Fibroblast of gingiva (primary cell): Measurements from ENCODE around the gene PKHD1.
"Not testable (repeated sequence)": the region's sequence is repeated elsewhere in the genome, so short reads cannot be mapped to it uniquely, and the experiment has no call there.

Source experiments
- DNase-seq: peaks from one replicate; pipeline ENCODE4 v3.0.0-alpha.2; 2011; ENCODE audit warnings: low read depth

Gene PKHD1

DNA sequence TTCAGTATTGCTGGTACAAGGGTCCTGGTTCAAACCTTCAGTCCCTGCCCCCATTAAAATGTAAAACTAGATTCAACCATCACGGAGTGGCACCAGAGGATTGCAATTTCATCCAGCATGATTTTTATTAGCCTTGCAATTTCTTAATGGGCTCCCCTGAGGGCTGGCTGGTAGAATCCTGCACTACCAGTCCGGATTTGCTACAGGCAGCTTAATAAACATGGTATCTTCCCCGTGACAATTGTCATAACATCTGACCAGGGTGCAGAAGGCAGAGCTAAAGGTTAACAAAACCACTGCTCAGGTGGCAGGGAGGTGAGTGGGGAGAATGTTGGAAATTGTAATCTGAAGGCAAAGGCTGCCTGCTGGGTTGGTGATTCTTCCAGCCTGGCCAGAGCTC, 94.5 kb downstream of the PKHD1 start:
- DNase-seq = no peak

DNA sequence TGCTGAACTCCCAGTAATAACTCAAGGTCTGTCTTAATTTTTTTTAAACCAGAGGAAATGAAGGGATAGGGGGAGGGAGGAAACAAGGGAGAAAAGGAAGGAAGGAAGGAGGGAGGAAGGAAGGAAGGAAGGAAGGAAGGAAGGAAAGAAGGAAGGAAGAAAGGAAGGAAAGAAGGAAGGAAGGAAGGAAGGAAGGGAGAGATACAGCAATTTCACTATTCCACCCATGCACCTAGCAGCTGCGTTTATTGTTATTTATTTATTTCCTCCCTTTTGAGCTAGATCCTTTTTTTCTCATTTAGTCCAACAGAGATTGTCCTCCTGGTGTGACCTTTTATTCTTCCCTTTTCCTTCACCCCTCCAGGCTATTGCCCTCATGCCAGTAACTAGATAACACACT, 97.6 kb downstream of the PKHD1 start:
- no peak for DNase-seq

DNA sequence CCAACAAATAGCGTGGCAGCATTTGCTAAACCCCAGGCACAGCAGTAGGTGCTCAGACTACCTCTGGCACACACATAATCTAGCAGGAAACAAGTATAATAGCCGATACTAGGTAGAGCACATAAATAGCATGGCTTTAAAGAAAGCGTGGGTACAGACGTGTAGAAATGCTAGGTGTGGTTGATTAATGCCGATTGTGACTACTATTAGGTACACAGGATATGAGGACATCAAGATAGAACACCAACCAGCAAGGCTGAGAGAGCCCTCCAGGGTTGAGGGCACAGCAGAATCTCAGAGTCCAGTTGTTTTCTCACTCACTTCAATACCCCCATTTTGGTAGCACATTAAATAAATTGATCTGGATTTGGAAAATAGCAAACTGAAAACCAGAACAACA, 100.5 kb downstream of the PKHD1 start:
- DNase-seq = no peak

DNA sequence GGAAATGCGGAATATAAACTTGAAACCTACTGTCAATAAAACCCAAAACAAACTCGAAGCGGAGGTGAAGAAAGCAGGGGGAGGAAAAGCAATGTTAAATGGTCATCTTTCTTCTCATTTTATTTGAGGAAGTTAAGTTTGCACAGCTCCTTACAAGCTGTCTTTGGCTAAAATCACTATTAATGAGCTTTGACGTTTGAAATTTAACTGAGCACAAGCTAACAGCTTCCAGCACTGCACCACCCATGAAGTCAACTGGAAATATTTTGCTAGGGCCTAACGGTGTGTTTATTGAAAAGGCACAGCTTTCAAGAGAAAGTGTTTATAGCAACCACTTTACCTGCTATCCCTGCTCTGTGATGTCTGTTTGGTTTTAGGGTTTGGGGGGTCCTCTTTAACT, 103.8 kb downstream of the PKHD1 start:
- no peak for DNase-seq

DNA sequence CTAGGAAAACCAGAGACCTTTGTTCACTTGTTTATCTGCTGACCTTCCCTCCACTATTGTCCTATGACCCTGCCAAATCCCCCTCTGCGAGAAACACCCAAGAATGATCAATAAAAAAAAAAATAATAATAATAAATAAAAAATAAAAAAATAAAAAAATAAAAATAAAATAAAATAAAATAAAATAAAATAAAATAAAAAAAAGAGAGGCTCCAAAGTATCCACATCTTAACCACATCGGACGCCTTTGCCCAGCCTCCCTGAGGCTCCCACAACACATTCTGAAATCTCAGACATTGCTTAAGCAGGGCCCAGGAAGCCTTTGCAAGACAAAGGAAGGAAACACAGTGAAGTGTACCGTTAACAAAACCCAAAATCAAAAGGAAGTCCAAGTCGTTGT, 104.7 kb downstream of the PKHD1 start:
- DNase-seq = not testable (repeated sequence)

DNA sequence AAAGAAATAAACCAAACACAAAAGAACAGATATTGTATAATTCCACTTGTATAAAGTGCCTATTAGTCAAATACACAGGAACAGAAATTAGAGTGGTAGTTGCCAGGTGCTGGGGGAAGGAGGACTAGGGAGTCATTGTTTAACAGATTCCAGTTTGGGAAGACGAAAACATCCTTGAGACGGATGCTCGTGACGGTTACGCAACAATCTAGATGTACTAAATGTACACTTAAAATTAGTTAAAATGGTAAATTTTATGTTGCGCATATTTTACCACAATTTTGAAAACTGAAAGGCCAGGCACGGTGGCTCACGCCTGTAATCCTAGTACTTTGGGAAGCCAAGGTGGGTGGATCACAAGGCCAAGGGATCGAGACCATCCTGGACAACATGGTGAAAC, 111.0 kb downstream of the PKHD1 start:
- DNase-seq = no peak

DNA sequence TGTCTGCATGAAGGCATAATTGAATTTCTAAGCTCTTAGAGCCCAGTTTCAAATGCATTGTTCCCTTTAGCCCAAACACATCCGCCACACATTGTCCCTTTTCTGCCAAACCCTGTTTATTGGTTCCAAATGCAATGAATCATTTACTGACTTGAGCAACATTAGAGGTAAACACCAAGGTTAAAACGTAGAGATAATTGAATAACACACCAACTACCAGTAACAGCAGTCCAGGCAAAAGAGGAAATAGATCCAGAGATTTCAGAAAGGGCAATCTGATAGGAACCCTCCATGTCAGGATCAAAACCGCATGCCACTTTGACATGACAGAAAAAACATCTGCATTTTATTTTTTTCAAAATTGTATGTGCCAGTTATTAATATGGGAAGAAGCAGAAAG, 114.8 kb downstream of the PKHD1 start:
- DNase-seq = no peak

DNA sequence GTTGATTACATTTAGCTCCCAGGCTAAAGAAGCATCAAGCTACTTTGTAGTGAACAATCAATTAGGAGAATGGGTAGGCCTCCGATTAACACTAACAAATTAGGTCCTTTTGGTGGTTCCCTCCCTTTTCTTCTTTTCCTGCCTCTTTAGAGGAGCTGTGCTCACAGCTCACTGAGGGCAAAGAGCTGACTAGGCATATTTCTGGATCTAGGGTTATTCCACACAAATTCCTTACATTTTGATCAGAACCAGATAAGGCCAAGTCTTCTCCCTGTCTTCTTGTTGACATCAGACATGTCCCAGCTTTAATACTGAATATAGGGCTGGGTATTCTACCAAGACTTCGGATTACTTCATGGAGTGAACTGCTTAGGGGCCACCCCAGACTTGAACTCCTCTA, 119.1 kb downstream of the PKHD1 start:
- DNase-seq = no peak

DNA sequence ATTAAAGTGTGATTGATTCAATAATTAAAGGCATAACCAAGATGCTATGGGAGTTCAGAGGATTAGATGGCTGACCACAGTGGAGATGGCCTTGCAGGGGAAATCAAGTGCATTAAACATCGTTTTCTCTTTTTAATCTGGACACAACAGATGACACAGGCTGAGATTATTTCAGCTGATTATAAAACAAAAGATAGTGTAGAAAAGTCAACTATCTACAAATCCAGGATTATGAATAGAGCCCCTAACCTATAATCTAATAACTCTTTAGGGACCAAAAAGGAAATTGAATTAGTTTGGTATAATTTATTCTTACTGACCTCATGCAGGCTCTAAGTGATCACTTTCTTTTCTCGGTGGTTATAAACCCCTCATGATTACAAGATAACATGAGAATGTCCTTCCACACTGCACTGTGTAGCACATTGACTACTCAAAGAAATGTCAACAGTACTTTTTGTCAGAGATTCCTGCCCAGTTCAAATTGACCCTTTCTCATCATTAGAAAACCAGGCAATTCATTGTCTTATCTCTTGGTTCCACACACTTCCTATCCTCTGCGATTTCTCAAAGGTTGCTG, 122.1 kb downstream of the PKHD1 start:
- no peak for DNase-seq

DNA sequence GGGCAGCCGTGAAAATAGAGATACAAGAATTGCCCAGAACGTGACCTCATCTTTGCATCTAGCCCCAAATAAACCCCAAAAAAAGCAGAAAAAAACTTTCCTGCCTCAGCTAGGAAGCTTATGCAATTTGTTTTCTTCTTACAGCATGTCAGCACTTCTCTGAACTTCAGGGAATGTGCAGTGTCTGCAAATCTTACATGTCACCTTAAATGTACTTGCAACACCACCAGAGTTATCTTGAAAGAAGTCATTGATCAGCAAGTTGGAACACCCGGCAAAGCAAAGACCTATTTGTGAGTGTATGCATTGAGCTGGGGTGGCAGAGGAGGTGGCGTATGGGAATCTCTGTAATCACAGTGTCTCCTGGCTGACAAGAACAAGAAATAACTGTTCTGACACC, 123.4 kb downstream of the PKHD1 start:
- no peak for DNase-seq

DNA sequence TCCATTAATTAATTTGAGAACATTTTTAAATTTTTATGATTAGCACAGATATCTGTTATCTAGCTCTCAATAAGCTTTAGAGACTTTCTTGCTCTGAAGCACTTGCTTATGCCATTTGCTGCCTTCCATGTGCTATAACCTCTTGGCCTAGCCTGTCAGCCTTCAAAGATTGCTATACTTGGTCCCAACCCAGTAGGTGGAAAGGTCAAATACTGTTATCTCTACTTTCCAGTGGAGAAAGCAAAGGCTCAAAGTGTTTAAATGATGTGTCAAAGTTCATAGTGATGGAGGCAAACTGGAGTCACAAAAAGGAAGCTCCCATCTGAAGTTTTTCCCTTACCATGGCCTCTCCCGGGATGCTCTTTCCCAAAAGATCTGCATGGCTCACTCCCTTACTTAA, 125.1 kb downstream of the PKHD1 start:
- no peak for DNase-seq

DNA sequence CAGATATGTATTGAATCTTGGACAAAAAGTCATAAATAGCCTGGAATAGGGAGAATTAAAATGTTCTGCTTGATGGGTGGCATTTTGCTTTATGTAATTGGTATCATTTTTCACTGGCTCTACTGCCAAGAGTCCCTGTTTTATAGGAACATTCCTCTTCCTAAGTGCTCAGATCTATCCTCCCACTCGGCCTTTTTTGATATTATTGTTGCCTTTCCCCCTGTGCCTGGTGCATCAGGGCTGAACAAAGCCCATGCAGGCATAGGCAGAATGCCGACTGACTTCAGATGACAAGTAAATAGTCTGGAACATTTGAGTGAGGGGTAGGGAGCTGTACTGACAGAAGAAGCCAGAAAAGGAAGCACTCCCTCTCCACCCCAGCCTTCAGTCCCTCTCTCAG, 127.0 kb downstream of the PKHD1 start:
- no peak for DNase-seq

DNA sequence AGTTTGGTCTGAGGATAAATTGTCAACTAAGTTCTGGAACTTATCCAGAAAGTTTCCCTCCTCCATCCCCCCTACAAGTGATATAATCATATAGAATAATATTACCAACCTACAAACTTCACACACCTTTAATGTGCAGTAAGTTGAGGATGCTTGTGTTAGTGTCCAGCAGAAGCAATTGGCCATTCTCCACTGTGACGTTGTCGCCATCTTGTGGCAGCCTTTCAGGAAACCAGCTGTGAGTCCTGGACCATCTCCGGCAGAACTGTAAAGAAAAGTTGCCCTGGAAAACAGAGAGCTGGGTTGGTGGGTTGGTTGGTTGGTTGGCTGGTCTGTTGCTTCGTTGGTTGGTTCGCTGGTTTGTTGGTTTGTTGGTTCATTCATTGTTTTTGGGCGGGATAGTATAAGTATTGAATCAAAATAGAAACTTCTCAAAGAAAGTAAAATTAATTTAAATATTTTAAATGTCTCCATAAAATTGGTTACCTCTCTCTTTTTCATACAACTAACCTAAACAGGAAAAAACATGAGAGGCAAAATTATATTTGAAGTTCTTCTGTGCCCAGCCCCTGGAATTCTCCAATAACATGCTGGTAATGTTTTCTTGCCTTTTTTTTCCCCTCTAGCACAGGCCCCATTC, 127.5 kb downstream of the PKHD1 start:
- DNase-seq = peak; percentile 59

DNA sequence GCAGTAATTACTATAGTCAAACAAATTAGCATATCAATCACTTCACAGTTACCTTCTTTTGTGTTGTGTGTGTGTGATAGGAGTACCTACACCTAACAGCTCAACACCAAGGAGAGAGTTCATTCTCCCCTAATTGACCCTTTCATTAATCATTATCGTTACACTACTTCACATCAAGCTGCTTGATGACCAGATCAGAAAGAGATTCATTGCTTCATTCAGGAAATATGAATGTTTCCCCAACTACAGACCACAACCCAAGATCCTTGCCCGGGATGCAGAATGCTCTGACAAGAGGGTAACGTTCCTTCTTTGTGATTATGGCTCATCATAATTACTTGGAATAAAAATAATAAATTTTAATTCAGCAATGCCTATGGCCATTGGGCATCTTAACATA, 132.7 kb downstream of the PKHD1 start:
- DNase-seq = no peak

DNA sequence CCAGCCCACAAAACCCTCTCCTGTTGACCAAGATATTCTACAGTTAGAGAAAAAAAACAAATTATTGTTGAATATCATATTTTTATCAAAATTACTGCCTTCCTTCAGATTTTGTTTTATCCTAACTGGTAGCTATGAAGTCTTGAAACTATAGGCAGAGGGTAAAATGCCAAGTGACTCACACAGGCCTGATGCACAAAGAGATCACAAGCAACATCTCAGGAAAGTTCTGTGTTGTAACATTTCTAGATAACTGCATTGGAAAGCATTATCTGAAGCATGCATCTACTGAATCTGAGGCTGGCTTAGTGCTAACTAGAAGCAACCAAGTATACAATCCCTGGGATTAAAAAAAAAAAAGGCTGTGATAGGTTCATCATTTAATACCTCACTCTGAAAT, 134.2 kb downstream of the PKHD1 start:
- no peak for DNase-seq

DNA sequence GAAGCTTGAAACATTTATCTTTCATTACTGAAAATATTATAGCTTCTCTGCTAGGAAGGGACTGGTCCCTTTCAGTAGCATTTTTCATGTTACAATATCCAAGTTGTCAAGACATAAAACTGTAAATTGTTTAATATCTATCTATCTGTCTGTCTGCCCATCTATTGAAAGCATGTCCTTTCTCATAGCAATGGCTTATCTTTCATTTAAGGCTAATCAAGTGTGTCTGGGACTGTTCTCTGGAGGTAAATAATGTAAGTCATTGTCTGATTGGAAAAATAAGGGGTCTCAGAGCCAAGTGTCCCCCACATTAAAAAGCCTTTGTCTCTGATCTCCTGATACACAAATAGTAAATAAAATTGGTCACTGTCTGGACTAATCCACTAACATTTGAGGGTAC, 135.5 kb downstream of the PKHD1 start:
- DNase-seq = no peak

DNA sequence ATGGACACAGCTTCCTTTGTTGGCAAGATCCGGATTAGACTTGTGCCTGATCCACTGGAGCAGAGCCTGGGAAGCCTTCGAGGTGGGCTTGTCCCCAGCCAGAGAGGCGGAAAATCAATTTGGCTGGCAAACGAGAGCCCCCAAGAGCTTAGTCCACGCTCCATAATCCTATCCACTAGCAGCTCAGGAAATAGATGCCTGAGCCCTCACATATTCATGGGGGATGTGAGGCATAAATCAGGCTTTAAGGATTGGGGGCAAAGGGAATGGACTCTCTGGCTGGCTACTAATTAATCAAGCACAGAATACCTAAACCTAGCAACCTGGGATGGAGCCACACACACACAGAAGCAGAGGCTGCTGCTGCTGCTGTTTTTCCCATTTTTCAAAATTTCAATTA, 137.9 kb downstream of the PKHD1 start:
- DNase-seq = no peak

DNA sequence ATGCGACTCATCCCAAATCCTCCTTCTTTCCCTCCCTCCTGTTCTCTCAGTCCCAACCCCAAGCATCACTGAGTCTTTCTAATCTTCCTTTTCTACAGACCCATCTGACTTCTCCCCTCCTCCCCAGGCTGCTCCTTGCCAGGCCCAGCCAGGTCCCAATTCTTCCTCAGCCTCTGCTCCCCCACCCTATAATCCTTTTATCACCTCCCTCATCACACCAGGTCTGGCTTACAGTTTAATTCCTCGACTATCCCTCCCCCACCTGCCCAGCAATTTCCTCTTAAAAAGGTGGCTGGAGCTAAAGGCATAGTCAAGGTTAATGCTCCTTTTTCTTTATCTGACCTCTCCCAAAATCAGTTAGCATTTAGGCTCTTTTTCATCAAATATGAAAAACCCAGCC, 147.7 kb downstream of the PKHD1 start:
- DNase-seq = not testable (repeated sequence)

DNA sequence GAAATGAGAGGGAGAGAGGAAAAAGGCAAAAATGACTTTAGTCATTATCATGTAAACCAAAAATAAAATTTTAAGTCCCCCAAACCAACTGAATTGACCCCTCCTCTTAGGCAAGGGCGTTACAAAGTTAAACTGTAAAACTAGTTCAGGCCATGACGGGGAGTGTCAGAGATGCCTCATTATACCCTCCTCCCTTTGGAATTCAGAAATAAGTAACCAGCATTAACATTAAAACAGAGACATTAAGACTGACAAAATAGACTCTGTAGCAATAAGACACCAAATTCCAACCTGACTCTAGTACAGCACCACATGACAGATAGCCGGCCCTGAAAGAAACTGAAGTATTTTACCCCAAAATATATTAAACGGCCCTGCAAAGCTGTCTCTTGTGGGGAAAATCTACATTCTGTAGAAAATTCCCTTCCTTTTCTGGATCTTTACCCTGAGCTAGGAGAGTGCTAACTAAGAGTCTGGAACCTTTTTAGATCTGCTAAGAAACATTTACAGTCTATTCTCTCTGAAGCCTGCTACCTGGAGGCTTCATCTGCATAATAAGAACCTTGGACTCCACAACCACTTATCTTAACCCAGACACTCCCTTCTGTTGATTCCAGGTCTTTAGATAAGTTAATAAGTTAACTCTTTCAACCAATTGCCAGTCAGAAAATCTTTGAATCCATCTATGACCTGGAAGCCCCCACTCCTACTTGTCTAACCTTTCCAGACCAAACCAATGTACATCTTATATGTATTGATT, 150.7 kb downstream of the PKHD1 start:
- DNase-seq = no peak

DNA sequence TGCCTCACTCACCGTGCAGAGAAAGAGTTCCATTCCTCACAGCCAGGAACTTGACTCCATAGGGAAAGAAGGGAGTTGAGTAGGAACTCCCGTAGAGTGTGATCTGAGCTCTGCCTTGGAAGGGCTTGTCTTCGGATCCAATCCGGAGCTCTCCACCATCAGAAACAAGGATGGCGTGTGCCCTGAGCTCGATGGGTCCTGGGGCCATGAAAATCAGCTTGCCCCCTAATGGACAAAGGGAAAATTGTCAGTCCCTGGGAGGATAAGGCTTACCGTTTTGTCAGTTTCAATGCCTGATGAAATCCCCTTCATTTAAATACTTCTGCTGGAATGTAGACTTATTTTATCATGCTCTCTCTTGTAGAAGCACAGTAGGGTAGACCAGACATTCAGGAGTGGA, 153.3 kb downstream of the PKHD1 start:
- no peak for DNase-seq

DNA sequence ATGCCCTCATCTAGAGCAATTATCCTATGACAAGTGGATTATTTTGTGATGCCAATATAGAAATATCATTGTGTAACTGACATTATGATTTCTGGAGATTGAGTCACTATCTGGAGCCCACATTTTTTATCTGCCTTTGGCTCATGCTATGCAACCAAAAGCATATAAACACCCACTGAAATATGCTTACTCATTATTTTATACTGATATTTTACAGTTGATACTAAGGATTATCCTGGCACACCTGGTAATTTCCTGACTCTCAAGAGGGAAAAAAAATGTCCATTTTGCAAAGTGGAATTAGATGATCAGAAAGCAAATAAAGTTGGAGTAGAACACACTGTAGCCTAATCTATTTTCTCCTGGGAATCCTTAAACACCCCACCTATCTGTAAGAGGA, 154.5 kb downstream of the PKHD1 start:
- no peak for DNase-seq

DNA sequence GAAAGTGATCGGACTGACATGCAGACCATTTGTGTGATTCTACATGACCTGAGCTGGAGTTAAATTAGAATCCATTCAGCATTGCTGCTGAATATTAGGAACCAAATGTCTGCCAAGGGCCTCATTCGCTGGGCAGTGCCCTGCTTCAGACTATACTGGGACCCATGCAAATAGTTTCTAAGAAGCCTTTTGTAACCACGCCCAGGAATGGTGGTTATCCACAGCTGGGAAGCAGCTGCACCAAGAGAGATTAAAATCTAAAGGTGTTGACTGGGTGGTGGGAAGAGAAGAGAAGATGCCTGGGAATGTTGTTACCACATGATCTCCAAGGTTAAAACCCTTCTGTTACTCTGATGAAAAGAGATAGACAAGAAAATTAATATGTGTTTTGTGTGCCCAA, 156.8 kb downstream of the PKHD1 start:
- no peak for DNase-seq

DNA sequence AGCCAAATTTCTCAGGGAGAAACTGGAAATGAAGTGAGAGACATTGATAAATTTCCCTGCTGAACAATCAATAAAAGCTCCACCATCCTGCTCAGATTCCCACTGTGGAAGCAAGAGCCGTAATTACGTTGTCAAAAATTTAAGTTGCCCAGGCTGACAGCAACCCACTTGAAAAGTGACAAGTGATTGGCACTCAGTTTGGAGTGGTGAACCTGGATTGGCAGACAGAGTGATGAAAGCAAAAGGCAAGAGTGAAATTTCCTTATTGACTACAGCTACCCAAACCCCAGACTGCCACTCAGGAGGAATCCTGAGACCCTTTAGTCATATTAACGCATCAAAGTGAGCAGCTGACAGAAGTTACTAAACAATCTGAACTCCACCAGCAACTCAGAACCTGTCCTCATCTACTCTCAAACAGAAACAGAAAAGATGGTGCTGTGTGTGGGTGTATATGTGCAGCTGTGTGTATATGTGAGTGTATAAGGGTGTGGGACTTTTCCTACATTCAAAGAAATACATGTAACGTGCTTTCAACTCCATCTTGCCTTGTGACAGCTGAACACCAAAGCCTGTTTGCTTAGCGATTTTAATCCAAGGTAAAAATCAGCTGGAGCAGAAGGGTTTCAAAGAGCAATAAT, 157.4 kb downstream of the PKHD1 start:
- no peak for DNase-seq
